NCI-H2227 treated with DMSO at 0.1 percent for 48 hours (cell line): ENCODE results near the gene CACNB2.

Experiments used
- DNase-seq: peaks from one replicate; lab custom pipeline; 2025; lab: John Stamatoyannopoulos, UW

The CACNB2 gene

DNA sequence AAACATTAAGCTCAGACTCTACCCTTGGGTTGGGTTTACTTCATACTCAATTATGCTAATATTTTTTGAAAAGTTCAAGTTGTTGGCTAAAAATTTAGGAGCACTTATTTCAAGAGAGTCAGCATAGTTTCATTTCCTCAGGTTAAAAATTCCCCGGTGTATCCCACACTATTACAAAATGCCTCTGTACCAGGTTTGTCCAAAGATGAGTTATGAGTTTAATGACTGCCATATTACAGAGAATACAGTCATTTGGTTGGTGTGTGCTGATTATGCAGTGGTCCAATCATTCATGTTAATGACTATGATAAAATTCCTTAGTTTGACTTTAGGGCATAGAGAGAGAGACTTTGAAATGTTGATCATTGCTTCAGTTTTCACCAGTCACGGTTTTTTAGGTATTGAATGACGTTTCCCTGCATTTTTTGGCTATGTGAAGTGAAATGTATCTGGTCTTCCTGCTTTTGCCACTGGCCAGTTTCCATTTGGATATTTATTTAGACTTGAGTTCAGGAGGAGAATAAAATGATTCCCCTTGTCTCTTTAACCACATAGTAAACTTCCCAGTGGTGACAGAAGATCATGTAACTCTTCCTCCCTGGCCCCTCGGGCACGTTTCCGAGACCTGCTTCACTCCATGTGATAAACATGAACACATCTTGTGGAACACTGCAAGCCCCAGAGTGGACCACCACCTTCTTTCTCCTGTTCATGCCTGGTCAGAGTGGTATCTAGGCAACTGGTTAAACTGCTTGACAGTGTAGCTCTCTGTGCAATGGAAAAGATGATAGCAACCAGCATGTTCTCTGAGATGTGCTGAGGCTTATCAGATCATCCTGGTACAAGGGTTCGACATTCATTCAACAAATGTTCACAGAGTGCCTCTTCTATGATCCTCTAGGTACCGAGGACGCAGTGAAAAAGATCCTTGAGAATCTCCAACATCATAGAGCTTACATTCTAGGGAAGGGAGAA lies 153.6 kb downstream of the CACNB2 start:
- no peak for DNase-seq

DNA sequence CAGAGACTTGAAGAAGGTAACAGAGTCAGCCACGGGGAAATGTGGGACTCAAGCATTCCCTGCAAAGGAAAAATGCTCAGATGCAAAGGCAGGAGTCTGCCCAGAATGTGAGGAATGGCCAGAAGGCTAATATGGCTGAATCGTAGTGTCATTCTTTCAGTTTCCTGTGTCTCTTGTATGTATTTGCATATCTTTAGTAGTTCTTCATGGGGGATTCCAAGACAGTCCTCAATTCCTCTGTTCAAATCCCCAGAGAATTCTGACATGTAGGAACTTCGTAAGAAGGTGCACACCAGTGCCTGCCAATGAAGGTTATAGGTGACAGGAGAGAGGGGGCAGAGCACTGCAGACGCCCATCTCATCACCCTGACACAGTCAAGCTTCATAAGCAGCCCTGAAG lies 154.4 kb downstream of the CACNB2 start:
- DNase-seq = no peak

DNA sequence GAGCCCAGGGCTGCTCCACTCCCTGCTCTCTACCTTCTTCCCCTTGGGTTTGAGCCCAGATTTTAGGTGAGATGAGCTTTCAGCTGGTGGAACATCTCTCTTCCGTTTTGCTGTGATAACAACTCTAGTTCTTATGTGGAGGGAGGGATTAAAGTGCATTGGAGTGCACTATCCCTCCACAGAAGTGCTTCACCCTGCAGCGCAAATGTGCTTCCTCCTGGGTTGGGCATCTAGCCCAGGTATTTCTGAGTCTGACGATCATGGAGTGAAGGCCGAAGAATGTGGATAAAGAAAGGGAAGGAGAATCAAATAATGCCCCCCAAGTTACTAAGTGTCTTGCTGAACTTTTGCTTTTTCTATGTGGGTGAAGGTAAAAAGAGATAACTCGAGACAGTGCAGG lies 157.4 kb downstream of the CACNB2 start:
- no peak for DNase-seq

DNA sequence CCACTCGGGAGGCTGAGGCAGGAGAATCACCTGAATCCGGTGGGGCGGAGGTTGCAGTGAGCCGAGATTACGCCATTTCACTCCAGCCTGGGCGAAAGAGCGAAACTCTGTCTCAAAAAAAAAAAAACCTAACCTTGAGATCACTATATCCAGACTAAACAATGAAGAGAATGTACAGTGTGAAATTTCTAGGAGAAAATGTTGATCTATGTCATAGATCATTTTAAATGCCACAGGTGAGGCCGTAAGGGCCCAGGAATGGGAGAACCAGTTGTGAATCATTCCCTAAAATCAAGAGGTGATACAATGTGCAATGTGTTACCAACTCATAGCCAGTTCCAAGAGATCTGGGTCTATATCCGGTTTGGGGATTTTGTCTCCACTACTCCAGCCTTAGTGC lies 158.0 kb downstream of the CACNB2 start:
- no peak for DNase-seq

DNA sequence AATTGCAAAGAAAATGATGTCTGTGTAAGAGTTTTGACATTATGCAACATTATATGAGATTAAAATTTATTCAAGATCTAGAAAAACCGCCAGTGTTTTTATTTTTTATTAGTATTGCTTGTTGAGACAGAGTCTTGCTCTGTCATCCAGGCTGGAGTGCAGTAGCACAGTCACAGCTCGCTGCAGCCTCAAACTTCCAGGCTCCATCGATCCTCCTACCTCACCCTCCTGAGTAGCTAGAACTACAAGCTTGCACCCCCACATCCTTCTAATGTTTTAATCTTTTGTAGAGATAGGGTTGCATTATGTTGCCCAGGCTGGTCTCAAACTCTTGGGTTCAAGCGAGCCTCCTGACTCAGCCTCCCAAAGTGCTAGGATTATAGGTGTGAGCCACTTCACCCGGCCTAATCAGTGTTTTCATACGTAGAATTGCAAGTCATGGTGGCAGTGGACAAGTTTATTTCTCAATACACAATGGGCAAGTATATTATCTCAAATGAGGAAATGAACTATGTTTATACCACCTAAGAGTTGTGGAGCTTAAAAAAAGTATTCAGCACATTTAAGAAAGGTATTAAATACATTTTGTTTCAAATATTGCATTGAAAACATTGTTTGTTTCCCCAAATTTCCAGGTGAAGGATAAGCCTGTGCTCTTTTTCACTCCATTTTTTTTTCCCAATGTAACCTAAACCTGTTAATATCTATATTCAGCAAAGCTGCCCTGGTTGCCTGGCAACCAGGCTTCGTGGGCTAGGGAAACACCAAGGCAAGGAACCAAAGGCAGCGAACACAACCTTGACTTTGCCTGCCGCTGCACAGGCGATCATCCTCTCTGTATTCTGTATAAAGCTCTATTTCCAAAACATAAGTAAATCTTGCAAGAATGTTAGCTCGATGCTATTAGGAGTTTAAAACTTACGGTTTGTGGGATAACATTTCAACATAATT lies 163.9 kb downstream of the CACNB2 start:
- peak; percentile 40 for DNase-seq

DNA sequence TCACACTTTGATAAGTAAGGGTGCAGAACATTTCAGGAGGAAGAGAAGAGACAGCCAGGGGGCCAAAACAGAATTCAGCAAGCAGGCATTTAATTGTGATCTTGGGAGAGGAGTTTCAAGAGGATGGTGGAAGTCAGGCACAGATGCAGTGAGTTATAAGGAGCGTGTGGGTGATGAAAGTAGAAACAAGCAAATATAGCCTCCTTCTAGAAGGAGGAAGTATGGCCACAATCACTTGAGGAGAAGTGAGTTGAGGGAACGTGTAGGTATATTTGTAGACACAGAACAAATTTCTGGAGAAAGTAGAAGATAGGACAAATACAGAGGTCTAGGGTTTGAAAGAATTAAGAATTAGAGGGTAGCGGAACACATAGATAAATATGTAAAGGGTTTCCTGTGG lies 165.8 kb downstream of the CACNB2 start:
- DNase-seq = no peak

DNA sequence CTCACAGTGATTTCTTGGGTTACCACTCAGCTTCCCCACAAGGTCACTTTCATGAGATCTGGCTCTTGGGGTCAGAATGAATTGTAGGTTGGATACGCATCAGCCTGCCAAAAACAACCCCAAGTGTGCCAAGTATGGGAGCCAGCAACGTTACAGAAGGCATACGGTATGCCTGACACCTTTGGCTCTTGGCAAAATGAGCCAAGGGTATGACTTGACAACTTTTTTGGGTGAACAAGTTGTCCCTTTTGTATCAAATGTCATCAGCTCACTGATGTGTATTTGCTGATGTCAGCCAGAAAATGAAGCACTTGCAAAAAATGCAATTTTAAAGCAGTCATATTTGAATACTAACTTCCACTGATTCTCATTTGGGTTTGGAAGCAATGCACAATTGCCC lies 168.4 kb downstream of the CACNB2 start:
- no peak for DNase-seq

DNA sequence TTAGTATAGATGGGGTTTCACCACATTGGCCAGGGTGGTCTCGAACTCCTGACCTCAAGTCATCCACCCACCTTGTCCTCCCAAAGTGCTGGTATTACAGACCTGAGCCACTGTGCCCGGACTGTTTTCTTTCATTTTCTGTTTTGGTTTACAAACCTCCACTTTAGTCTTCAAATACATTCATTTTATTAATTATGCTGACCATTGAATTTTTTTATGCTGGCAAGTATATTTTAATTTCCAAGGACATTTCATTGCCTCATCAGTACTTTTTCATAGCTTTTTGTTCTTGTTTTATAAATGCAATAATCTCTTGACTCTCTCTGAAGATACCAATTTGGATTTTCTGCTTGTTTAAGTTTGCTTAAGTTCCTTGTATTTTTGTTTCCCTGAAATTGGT lies 170.5 kb downstream of the CACNB2 start:
- no peak for DNase-seq

DNA sequence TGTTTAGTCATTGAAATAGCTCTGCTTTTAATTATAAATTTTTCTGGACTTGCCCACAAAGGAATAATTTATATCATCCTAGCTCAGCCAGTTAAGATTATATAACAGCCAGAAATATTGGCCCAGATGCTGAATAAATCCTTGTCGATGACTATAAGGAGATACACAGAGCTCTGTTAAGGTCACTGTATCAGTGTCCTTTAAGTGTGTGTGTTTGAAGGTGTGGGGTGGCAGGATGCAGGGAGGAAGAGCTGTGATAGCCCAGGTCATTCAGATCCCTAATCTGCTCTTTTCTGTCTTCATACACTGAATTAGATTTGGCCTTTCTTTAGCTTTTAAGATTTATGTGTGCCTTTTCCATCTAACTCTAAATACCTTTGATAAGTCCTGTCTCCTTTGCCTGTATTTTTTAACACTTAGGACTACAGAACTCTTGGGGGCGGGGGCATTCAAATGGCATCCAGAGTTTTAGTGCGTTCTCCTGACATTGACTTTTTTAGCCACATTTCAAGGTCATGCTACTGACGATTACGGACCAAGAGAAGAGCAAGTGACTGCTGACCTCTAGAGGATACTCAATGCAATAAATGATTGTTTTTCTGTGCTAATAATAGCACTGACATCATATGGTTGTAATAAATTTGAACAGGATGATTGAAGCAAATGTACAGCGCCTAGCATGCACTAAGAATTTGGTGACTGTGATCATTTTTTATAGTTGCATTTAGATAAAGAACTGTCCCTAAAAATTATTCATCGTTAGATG lies 172.3 kb downstream of the CACNB2 start:
- DNase-seq = peak; percentile 42

DNA sequence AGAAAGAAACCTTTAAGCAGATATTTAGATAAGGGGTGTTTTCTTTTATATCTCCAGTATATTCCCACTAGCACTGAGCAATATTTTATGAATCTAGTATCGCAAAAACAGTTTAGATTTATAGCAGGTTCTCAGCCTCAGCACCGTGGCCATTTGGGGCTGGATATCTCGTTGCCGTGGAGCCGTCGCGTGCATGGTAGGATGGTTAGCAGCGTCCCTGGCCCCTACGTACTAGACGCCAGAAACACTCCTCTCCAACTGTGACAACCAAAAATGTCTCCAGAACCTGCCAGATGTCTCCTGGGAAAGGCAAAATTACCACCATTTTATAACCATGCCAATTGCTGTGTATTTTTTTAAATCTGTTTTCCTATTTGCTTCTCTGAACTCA lies 172.9 kb downstream of the CACNB2 start:
- DNase-seq = peak; percentile 36

DNA sequence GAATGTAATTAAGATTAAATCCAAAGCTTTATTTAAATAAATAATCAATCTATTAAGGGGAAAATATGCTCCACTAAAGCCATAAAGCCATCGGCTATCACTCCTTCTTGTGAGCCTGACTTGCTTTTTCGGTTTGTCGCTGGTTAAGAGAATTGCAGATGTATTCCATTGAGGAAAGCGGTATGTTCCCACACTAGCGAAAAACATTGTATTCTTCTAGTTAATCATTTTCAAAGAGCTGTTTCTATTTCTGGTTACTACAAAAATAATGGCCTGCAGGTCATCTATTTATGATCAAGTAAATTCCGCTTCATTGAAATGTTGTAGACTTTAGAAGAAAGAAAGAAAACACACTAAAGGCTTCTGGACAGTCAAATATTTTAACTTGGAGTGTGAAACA lies 173.4 kb downstream of the CACNB2 start:
- DNase-seq = no peak

DNA sequence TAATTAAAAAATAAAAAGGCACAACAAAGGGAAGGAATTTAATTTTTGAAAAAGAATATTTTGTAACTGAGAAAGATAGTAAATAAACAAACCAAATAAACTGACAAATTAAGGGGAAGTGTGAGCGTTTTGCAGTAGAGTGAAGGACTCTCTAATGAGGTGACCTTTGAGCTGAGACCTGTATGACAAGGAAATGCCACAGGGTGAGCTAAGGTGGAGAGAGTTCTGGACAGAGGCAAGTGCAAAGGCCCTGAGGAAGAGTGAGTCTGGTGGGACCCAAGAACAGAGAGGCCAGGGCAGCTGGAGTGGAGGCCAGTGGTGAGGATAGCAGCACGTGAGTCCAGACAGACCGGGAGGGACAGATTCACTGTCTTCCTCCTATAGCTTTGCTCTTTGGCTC lies 179.4 kb downstream of the CACNB2 start:
- no peak for DNase-seq

DNA sequence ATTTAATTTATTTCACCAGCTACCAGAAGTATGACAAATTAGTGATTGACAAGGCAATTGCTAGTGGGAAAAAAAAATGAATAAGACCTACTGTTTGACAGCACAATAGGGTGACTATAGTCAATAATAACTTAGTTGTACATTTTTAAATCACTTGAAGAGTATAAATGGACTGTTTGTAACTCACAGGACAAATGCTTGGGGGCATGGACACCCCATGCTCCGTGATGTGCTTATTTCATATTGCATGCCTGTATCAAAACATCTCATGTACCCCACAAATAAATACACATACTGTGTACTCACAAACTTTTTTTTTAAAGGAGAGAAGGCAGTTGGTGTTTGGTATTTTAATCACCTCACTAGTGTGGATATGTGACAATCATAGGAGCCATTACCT lies 181.1 kb downstream of the CACNB2 start:
- DNase-seq = no peak

DNA sequence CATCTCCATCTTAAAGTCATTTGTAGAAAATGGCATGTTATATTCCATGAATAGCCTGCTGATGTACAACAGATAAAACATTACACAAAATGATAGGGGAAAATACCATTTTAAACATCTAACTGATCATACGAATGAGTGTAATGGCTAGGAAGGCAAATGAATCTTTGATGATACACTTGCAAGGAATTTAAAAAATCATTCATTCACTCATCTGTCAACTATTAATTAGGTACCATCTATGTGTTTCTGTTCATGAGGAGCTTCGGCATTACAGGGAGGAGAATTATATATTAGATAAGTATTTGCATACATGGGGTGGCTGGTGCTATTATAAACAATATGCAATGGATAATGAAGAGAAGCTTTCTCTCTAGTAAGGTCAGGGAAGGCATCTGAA lies 183.7 kb downstream of the CACNB2 start:
- no peak for DNase-seq

DNA sequence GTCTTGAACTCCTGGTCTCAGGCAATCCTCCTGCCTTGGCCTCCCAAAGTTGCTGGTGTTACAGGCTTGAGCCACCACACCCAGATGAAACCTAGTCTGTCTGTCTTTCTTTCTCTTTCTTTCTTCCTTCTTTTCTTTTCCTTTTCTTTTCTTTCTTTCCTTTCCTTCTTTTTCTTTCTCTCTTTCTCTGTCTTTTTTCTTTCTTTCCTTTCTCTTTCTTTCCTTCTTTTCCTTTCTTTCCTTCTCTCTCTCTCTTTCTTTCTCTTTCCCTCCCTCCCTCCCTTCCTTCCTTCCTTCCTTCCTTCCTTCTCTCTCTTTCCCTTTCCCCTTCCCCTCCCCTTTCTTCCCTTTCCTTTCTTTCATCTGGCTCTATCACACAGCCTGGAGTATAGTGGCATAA lies 185.2 kb downstream of the CACNB2 start:
- no peak for DNase-seq

DNA sequence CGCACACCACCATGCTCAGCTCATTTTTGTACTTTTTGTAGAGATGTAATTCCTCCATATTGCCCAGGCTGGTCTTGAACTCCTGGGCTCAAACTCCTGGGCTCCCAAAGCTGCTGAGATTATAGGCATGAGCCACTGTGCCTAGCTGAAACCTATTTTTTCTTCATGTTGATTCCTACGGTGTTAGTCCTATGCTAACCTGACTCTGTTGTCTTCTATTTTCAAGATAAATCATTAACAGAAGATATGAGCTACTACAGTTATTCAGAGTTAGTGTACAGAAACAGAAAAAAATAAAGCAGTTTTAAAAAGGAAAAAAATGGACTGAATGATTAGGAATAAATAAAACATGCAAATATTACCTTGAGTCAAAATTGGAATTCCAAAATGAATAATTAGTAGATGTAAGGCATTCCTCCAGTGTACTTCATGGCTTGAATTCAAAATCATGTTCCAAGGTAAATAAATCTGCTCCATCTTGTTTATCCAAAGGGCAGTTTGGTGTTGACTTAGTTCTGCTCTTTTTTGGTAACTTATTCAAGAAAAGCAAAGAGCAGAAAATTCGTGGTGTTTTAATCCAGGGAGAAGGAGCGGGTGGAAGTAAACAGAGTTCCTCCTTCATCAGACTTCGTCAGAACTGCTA lies 185.8 kb downstream of the CACNB2 start:
- DNase-seq = no peak

DNA sequence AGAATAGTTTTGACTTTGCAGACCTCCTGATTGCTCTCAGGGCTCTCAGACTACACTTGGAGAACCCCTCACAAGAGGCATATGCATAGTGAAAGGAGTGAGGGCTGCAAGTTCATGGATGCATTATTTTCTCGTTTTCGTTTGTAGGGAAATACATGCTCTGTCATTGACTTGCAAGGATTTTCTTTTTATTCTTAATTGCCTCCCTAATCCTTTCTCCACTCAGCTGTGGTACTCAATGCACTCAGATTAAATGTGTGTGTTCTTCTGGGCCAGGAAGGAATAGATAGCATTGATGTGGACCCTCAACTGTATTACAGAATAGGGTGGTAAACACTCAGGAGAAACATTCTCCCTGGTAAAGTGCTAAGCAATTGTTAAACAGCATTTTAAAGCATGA lies 188.7 kb downstream of the CACNB2 start:
- no peak for DNase-seq

DNA sequence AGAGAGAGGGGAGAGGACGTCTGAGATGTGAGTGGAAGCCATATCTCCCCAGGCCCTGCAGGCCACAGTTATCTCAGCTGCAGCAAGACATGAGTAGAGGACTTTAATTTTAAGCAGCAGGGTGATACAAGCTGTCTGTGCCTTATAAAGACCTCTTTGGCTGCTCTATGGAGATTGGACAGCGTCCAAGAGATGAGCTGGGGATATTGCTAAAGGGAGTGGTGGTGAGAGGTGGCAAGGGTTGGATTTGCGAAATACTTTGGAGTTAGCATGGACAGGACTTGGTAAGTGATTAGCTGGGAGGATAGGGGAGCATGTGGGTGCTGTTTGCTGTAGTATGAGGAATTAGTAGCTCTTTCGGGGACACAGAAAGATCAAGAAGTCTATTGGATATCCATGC lies 191.8 kb downstream of the CACNB2 start:
- no peak for DNase-seq

DNA sequence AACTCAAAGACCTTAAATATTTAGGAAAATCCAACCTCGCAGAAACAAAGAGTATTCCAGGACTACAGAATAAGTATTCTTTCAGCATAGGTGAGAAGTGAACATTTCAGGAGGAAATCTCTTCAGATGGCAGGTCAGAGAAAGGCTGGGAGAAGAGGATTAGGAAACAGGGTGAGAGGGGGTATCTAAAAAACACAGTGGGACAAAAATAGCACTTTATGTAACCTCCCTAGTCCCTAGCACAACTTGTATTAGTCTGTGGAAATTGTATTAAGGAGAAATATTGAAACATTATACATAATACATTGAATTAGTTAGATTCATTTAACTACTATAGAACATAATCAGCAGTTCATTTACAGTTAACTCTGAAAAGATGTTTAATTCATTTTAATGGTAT lies 192.3 kb downstream of the CACNB2 start:
- no peak for DNase-seq

DNA sequence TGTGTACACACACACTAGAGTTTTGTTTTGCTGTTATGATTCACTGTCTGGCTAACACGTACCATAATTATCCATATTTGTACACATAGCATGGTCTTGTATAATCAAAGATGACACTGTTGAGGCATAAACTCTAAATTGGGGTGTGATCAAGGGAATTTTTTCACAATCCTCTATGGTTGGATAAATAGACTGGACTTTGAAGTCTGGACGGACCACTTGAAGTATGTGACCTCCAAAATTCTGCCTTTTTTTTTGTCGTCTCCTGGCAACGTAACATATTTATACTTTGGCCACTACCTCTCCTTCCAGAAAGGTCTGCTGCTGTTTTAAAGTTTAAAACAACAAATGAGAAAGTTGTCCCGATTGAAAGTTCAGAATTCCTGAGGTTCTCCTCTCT lies 193.4 kb downstream of the CACNB2 start:
- no peak for DNase-seq

DNA sequence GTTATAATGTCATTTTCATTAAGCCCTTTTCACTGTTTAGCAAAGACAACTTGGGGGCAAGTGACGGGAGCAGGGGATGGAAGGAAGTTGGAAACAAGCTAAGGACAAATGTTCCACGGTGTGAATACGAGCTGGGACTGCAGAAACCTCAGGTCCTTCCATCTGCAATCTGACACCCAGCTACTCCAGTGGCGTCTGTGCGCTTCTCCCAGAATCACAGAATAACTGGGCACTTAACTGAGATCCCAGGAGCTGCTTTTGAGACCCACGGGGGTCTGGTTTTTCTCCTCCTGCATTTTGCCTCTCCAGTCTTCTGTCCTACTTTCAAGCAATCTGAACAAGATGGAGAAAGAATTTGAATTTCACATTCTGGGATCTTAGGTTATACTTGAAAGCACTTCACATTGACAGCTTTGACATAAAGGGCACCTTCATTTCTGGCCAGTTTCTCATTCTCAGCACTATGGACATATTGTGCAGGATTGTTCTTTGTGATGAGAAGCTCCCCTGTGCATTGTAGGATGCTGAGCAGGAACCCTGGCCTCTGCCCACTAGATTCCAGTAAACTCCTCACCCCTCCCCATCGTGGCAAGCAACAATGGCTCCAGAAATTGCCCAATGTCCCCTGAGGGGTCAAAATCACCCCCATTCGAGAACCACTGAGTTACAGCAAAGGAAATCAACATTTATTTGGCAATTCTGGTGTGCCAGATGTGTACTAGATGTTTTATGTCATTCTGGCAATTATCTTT lies 194.1 kb downstream of the CACNB2 start:
- DNase-seq = no peak
